Measurements from ENCODE around the gene SULT4A1.

Gene SULT4A1

DNA sequence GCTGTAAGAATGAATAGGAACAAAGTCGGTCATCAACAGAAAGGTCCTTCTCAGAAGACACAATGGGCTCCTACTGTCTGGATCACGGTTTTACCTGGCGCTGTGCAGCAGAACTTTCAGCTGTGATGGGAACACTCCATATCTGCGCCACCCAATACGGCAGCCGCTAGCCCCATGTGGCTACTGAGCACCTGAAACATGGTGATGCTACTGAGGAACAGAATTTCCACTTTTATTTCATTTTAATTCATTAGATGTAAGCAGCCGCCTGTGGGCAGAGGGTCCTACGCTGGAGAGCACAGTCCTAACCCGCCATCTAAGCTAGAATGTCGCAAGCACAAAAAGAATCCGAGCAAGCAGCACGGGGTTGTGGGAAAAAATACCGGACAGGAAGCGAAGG, 2.7 kb downstream of the SULT4A1 start:
- no peak for TF ChIP-seq ZNF274 (IDR thresholded peaks at IDR 0.05; ENCODE audit: low read depth, low read length)
- H3K4me3 ChIP-seq (ENCODE audit: low read length), result no peak overlapping the region

GRCh38 chr22:43859176-43859575, 3.1 kb downstream of the SULT4A1 start:
- H3K4me3 ChIP-seq (ENCODE audit: low read length), result no peak overlapping the region
- TF ChIP-seq ZNF274 (IDR thresholded peaks at IDR 0.05; ENCODE audit: low read depth, low read length), result no peak

DNA sequence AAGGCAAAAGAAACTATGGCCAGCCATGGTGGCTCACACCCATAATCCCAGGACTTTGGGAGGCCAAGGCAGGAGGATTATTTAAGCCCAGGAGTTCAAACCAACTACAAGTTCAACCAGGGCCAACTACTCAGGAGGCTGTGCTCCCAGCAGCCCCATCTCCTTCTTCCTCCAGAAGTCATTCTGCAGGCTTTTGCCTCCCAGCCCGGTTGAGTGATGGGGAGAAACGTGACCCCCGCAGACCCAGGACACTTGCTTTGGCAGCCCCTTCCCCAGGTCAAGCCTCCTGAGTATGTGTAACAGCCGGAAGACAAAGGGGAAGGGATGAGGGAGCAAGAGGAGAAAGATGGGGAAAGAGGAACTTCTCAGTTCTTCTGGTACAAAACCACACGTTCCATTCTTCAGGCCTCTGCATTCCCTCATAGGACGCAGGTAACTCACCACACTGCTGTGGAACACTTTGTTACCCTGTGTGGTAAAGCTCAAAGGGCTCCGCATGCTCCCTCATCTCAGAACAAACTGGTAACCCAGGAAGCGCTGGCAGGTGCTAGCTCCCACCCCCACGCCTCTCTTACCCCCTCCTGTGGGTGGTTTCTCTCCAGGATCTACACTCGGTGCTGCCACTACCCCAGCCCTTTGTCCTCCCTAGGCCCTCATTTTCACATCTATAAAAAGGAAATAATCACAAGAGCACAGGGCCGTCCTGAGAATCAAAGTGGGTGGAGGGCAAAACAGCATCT, 4.0 kb downstream of the SULT4A1 start:
- no peak for TF ChIP-seq ZNF274 (IDR thresholded peaks at IDR 0.05; ENCODE audit: low read depth, low read length)
- H3K4me3 ChIP-seq (ENCODE audit: low read length), result no peak overlapping the region

- no peak for TF ChIP-seq ZNF274 (IDR thresholded peaks at IDR 0.05; ENCODE audit: low read depth, low read length)
Measured at GRCh38 chr22:43857367-43857766, 4.9 kb downstream of the SULT4A1 start.

DNA sequence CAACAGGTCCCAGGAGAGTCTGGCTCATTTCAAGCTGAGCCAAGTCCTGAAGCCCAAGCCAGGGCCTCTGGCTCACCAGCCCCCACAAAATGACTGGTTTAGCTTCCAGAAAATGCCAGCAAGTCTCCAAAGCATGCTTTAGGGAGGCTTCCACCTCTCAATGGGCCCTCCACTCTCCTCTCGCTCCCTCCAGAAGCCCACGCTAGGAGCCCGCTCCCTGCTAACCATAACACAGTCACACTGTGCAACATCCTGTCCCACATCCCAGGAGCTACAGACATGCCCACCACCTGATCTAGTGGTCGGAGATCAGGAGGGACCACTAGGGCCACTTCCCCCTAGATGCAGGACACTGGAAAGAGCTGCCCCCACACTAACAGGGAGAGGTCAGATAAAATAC, 6.9 kb downstream of the SULT4A1 start:
- H3K4me3 ChIP-seq (ENCODE audit: low read length), result no peak overlapping the region
- TF ChIP-seq ZNF274 (IDR thresholded peaks at IDR 0.05; ENCODE audit: low read depth, low read length), result no peak

More at GRCh38 chr22:43857367-43857766, 4.9 kb downstream of the SULT4A1 start:
- H3K4me3 ChIP-seq (ENCODE audit: low read length), result no peak overlapping the region

DNA sequence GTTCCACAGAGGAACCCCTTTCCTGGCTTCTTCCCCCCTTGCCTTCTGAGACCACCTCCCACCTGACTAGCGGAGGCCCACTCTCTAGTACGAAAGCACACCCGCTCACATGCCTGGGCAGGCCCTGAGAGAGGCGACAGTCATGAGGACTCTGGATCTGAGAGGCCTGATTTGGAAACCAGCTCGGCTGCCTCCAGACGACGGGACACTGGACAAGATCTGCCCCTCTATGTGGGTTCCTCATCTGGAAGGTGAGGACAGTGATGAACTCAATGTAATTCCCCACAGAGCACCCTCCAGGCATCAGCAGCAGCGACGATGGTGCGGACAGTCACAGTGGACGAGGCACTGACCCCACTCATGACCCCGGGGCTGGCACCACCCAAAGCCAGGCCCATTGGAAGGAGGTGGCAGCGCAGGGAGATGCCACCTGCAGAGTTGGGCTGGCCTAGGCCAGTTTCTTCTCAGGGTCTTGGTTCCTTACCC, 7.5 kb downstream of the SULT4A1 start:
- H3K4me3 ChIP-seq (ENCODE audit: low read length), result no peak overlapping the region
- no peak for TF ChIP-seq ZNF274 (IDR thresholded peaks at IDR 0.05; ENCODE audit: low read depth, low read length)

DNA sequence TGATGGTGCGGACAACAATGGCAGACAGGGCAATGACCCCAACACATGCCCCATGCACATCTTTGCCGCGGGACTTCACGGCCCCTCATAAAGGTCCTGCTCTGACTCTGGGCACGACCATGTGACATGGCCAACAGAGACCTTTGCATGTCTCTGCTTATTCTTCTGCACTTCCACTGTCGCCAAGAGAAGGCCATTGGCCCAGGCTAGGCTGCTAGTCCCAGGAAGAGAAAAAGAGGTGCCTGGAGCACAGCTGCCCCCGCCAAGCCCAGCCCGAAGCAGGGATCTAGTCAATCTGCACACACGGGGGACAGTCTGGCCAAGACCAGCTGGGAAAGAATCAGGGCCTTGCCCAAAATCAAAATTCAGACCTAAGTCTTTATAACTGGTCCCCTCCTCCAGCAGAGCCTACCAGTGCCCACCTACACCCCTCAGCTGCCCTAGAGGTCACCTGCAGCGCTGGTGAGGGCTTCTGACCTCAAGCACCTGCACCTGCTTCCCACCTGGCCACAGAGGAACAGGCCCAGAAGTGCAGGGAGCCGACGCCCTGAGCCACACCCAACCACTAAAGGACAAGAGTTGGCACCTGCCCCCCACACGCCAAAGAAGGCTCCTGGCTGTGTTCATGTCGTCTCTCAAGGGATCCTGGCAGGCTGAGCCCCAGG, 8.1 kb downstream of the SULT4A1 start:
- H3K4me3 ChIP-seq (ENCODE audit: low read length), result no peak overlapping the region
- no peak for TF ChIP-seq ZNF274 (IDR thresholded peaks at IDR 0.05; ENCODE audit: low read depth, low read length)

DNA sequence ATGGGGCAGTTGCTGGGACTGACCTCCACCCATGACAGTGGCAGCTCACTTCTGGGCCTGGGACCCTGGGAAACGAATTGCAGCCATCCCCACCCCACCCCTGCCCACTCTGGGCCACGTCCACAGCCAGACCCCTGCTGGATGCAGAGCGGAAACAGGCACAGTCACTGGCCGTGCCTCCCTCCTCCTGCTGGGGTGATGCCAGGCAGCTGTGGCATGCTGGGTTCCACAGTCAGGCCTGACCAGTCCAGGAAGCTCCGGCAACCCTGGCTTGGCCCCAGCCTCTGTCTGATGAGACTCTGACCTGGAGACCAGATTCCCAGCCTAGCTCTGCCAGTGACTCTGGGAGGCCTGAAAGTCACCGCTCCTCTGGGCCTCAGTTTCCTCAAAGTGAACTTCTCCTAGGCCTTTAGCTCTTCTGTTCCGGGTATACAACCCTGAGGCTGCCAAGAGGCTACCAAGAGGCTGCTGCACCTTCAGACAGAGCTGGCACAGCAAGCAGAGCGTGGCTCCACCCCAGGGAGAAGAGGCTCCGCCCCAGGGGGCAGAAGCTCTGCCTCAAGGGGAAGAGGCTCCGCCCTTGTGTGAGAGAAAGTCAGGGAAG, 8.9 kb downstream of the SULT4A1 start:
- H3K4me3 ChIP-seq (ENCODE audit: low read length), result no peak overlapping the region

GRCh38 chr22:43852573-43853327, 9.6 kb downstream of the SULT4A1 start:
- H3K4me3 ChIP-seq (ENCODE audit: low read length), result no peak overlapping the region
- TF ChIP-seq ZNF274 (IDR thresholded peaks at IDR 0.05; ENCODE audit: low read depth, low read length), result no peak

More for the DNA sequence above, 8.9 kb downstream of the SULT4A1 start:
- TF ChIP-seq ZNF274 (IDR thresholded peaks at IDR 0.05; ENCODE audit: low read depth, low read length), result no peak

- H3K4me3 ChIP-seq (ENCODE audit: low read length), result no peak overlapping the region
- TF ChIP-seq ZNF274 (IDR thresholded peaks at IDR 0.05; ENCODE audit: low read depth, low read length), result no peak
Measured at GRCh38 chr22:43851979-43852307, 10.4 kb downstream of the SULT4A1 start.

DNA sequence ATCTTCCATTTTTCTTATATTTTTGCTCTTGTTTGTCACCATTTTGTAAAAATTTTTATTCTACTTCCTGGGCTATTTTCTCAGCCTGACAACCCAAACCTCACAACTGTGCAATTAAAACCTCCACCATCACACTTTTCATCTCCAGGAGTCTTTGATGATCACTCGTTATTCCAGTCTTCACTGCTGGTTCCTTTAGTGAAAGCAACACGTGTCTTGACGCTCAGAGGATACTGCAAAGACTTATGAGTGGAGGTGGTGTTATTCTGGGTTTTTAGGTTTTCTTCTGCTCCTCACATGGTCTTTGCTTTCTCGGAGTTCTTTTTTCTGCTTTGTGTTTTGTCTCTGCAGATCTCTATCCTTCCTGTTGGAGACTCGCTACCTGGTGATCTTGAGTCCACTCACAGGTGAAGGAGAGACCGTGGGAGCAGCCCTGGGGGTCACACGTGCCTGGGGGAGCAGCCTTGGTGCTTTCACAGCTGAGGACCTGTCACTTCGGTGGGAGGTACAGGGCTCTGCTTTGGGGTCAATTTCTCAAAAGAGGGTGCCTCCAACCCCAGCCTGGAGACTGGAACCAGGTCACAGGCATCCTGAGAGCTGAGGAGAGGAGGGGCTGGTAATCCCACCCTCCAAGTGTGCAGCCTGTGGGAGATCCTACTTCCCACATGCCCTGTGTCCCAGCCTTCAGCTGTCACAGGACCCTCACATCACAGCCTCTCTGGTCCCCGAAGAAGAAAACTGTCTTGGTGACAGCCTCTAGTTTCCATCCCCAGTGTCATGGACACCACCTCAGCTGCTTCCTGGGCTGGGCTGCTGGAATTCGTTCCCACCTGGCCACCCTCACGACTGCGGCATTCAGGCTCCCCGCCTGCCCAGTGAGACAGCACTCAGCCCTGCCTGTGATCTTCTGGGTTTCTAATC, 11.0 kb downstream of the SULT4A1 start:
- H3K4me3 ChIP-seq (ENCODE audit: low read length), result no peak overlapping the region
- no peak for TF ChIP-seq ZNF274 (IDR thresholded peaks at IDR 0.05; ENCODE audit: low read depth, low read length)

- TF ChIP-seq ZNF274 (IDR thresholded peaks at IDR 0.05; ENCODE audit: low read depth, low read length), result no peak
- no peak overlapping the region for H3K4me3 ChIP-seq (ENCODE audit: low read length)
Measured at GRCh38 chr22:43850529-43850928, 11.8 kb downstream of the SULT4A1 start.

DNA sequence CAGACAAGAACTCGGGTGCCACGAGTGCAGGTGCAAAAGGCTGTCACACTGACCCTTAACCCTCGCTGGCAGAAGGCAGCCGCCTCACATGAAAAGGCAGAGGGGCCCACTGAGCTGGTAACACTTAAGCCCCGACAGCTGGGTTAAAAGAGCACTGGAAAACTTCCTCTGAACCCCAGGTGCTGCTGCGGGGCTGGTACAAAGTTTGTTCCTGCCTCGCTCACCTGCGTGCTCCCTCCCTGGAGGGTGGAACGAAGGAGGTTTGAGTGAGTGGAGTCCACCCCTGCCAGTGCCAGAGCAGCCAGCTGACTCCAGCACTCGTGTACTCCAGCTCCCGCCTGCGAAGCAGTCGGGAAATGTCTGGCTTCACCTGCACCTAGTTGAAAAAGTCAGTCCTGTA, 12.6 kb downstream of the SULT4A1 start:
- no peak for TF ChIP-seq ZNF274 (IDR thresholded peaks at IDR 0.05; ENCODE audit: low read depth, low read length)

More for the DNA sequence above, 12.6 kb downstream of the SULT4A1 start:
- H3K4me3 ChIP-seq (ENCODE audit: low read length), result no peak overlapping the region

All from GM08714 (cell line).